ENCODE data around the gene RTKN2. TPM values are rescaled to one million over a fixed set of nuclear protein-coding genes. Genes with fewer than 3 reads are reported as not detected.

The RTKN2 gene
- total RNA-seq, 2 donors from 2014 or later = 11.5 to 19.1 TPM

DNA sequence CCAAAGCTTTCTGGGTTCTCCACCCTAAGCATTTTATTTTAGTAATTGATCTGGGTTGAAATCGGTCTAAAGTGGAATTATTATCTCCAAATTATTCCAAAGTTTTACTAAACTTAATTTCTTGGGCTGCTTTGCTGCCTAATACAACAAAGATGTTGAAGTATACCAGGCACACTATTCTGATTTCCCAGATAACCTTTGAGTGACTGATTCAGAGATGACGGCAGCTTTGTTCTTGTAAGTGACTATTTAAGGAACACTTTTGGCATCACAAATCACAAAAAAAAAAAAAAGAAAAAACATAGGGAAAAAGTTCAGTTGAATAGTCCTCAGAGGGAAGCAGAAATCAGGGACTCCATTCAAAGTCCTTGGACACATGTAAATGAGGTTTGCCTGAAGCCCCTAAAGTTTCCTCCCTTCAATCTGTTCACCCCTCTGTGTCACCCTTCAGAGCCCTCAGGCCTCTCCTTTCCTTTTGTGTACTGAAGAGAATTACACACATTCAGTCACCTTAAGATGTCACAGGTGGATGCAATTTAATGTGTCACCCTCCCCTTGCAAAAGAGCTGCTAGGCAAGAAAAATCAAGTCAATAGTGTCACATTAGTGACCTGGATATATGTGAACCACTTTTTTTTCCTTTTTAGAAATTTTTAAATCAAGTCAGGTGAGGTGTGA, 81.5 kb downstream of the RTKN2 start:
- WGBS, 2 experiments (ENCODE audit: insufficient coverage in 1 of 2, insufficient read length in 1 of 2) = 100% methylated on average over 2 of the region's 2 CpGs; no CpG with 5 or more reads in 1 of the 2 experiments
- no peak overlapping the region for H3K27ac ChIP-seq (ENCODE audit: low read depth, low read length)
- no peaks in the 10 kb centered on the region for H3K4me1 ChIP-seq (ENCODE audit: control insufficient read depth, insufficient read depth, low read length)
- Mint-ChIP-seq H3K36me3 (ENCODE audit: low read depth) (peaks cover 3% of the 10 kb centered on the region), H3K4me1 (no peaks in the 10 kb centered on the region), H3K27ac (no peak overlapping the region), H3K4me3 (no peak overlapping the region), H3K9me3 (no peaks in the 10 kb centered on the region), H3K27me3 (ENCODE audit: insufficient read depth) (no peaks in the 10 kb centered on the region)
- no peaks in the 10 kb centered on the region for H3K36me3 ChIP-seq (ENCODE audit: control insufficient read depth, insufficient read depth, low read length)
- no peak overlapping the region for H3K4me3 ChIP-seq (ENCODE audit: low read length)
- no peak for DNase-seq
- H3K9ac ChIP-seq (ENCODE audit: extremely low read depth, low read length, poor library complexity, severe bottlenecking) = no peak overlapping the region
- H3K9me3 ChIP-seq (ENCODE audit: control insufficient read depth, low read length) = no peaks in the 10 kb centered on the region
- H3K27me3 ChIP-seq (ENCODE audit: control insufficient read depth, insufficient read depth, low read length, poor library complexity, severe bottlenecking) = no peaks in the 10 kb centered on the region
- TF ChIP-seq, protein P1, sequence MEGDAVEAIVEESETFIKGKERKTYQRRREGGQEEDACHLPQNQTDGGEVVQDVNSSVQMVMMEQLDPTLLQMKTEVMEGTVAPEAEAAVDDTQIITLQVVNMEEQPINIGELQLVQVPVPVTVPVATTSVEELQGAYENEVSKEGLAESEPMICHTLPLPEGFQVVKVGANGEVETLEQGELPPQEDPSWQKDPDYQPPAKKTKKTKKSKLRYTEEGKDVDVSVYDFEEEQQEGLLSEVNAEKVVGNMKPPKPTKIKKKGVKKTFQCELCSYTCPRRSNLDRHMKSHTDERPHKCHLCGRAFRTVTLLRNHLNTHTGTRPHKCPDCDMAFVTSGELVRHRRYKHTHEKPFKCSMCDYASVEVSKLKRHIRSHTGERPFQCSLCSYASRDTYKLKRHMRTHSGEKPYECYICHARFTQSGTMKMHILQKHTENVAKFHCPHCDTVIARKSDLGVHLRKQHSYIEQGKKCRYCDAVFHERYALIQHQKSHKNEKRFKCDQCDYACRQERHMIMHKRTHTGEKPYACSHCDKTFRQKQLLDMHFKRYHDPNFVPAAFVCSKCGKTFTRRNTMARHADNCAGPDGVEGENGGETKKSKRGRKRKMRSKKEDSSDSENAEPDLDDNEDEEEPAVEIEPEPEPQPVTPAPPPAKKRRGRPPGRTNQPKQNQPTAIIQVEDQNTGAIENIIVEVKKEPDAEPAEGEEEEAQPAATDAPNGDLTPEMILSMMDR (conservative IDR thresholded peaks at IDR 0.05) = no peak

DNA sequence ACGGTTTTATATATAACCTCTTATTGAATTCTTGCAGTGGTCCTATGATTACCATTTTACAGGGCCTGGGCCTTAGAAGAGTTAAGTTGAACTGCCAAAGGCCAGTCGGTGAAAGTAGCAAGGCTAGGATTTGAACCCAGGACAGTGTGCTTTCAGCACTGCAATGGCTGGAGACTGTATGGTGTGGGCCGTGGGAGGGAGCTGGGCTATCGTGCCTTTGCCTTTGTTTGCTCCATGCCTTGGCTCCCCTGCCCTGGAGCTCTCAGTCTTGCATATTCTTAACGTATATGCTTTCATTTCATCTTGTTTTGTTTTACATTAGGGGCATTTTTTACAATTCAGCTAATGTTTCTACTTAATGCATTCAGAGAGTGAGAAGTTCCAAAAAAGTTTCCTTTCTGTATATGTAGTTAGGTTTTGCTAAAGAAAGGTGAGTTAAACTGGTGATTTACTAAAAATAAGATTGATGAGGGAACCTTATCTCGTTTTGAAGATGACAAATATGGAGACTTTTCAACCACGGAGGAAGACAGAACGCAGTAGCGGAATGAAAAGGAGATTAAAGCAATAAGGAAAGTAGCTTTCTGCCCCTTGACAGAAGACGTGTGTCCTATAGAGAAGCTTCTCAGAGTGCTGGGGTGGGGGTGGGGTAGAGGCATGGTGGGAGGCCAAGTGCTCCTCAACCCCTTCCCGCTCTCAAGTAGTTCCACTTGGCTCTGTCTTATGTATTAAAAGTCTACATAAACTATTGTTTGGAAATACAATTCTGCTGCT, 82.5 kb downstream of the RTKN2 start:
- Mint-ChIP-seq H3K4me3 (no peak overlapping the region), H3K27ac (no peak overlapping the region), H3K4me1 (no peaks in the 10 kb centered on the region), H3K36me3 (ENCODE audit: low read depth) (peaks cover 3% of the 10 kb centered on the region), H3K9me3 (peaks cover under 1% of the 10 kb centered on the region), H3K27me3 (ENCODE audit: insufficient read depth) (no peaks in the 10 kb centered on the region)
- no peaks in the 10 kb centered on the region for H3K9me3 ChIP-seq (ENCODE audit: control insufficient read depth, low read length)
- no peak overlapping the region for H3K27ac ChIP-seq (ENCODE audit: low read depth, low read length)
- no peak for DNase-seq
- no peak overlapping the region for H3K4me3 ChIP-seq (ENCODE audit: low read length)
- H3K9ac ChIP-seq (ENCODE audit: extremely low read depth, low read length, poor library complexity, severe bottlenecking) = no peak overlapping the region
- 89 to 92% methylated on average over 10 of the region's 11 CpGs for WGBS, 2 experiments (ENCODE audit: insufficient coverage in 1 of 2, insufficient read length in 1 of 2)
- no peaks in the 10 kb centered on the region for H3K36me3 ChIP-seq (ENCODE audit: control insufficient read depth, insufficient read depth, low read length)
- no peaks in the 10 kb centered on the region for H3K4me1 ChIP-seq (ENCODE audit: control insufficient read depth, insufficient read depth, low read length)
- TF ChIP-seq, protein P1 (conservative IDR thresholded peaks at IDR 0.05) = no peak
- H3K27me3 ChIP-seq (ENCODE audit: control insufficient read depth, insufficient read depth, low read length, poor library complexity, severe bottlenecking) = no peaks in the 10 kb centered on the region

DNA sequence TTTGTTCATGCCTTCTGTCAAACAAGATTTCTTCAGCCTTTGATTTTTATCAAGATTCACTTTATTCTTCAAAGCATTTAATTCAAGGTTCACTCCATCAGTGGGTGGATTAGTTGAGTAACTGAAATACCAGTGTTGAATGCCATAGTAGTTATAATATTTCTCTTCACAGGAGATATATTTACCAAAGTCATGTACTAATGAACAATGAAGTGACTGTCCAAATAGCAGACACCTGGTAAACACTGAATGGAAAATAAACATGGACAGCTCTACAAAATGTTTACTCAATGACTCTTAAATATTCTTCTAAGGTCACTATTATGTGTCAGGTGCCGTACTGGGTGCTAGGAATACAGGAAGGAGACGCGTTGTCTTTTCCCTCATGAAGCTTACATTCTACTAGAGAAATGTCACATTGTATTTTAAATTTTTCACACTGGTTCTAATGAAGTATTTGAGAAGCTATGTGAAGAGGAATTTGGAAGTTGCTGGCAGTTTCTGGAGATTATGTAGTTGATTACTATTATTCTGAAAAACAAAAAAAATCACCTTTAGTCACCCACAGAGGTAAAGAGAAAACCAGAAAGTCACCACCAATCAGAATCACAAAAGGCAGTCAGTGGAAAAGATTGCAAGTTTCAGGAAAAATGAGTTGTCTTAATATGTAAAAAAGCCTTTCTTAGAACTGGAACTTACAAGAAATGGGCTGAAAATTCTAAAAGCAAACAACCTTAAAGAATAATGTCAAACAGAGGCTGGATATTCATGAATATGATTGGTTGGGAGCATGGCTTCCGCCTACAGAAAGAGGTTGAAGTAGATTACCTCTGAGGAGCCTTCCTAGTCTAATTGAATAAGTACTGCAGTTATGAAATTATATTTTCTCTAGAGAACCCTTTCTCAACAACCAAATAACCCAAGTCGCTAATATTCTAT, 84.5 kb downstream of the RTKN2 start:
- H3K4me3 Mint-ChIP-seq = no peak overlapping the region
- H3K9me3 Mint-ChIP-seq = peaks cover 2% of the 10 kb centered on the region
- no peaks in the 10 kb centered on the region for H3K36me3 Mint-ChIP-seq (ENCODE audit: low read depth)
- no peaks in the 10 kb centered on the region for H3K36me3 ChIP-seq (ENCODE audit: control insufficient read depth, insufficient read depth, low read length)
- H3K9me3 ChIP-seq (ENCODE audit: control insufficient read depth, low read length) = no peaks in the 10 kb centered on the region
- no peak overlapping the region for H3K4me3 ChIP-seq (ENCODE audit: low read length)
- no peak for DNase-seq
- TF ChIP-seq, protein P1 (conservative IDR thresholded peaks at IDR 0.05) = no peak
- H3K27me3 Mint-ChIP-seq (ENCODE audit: insufficient read depth) = no peaks in the 10 kb centered on the region
- no peak overlapping the region for H3K27ac ChIP-seq (ENCODE audit: low read depth, low read length)
- H3K4me1 Mint-ChIP-seq = no peaks in the 10 kb centered on the region
- H3K4me1 ChIP-seq (ENCODE audit: control insufficient read depth, insufficient read depth, low read length) = no peaks in the 10 kb centered on the region
- 95% methylated on average over 4 of the region's 5 CpGs; no CpG with 5 or more reads in 1 of the 2 experiments for WGBS, 2 experiments (ENCODE audit: insufficient coverage in 1 of 2, insufficient read length in 1 of 2)
- H3K27ac Mint-ChIP-seq = no peak overlapping the region
- no peaks in the 10 kb centered on the region for H3K27me3 ChIP-seq (ENCODE audit: control insufficient read depth, insufficient read depth, low read length, poor library complexity, severe bottlenecking)
- no peak overlapping the region for H3K9ac ChIP-seq (ENCODE audit: extremely low read depth, low read length, poor library complexity, severe bottlenecking)
